H1 (cell line): ENCODE data around the gene CYP46A1. TPM values are rescaled to one million over a fixed set of nuclear protein-coding genes. Genes with fewer than 3 reads are reported as not detected.

ENCODE experiments used
- CHD1 ChIP-seq: IDR thresholded peaks from 2 replicates; pipeline ENCODE4 v1.6.1; 2012; ENCODE audit warnings: low read depth, low read length, improper control_type of control experiment
- KDM1A ChIP-seq: fragments of 200-600, 300-600 bp; sonication (generic); IDR thresholded peaks from 2 replicates; pipeline ENCODE4 v1.7.1; 2016; ENCODE audit warnings: mild to moderate bottlenecking, low read length, borderline replicate concordance
- RAD21 ChIP-seq, 2 experiments: IDR thresholded peaks in 1 of 2; conservative IDR thresholded peaks in 1 of 2; 2 replicates each; pipeline ENCODE4 v1.6.1; 2011; ENCODE audit warnings: low read depth in 2 of 2, low read length in 2 of 2, improper control_type of control experiment in 1 of 2, inconsistent platforms in 1 of 2, mild to moderate bottlenecking in 1 of 2, moderate library complexity in 1 of 2
- SAP30 ChIP-seq: fragments of 300-600 bp; sonication (generic); IDR thresholded peaks from 2 replicates; pipeline ENCODE4 v1.7.1; 2012; ENCODE audit warnings: low read length, moderate library complexity, mild to moderate bottlenecking, inconsistent platforms; ENCODE audit not compliant: insufficient read depth, insufficient replicate concordance
- ZNF274 ChIP-seq: IDR thresholded peaks from 2 replicates; pipeline ENCODE4 v1.7.0; 2012; ENCODE audit warnings: low read length, borderline replicate concordance; ENCODE audit errors: extremely low read depth
- polyA plus RNA-seq, 7 experiments: library from polyadenylated mRNA; depleted of rRNA in 3 of 7; stranded (reverse) in 5 of 7; unstranded in 2 of 7; fragments of >200 nt in 5 of 7; fragments of 200-250 nt in 2 of 7; gene quantifications; 1 replicate in 5 of 7; 2 replicates in 1 of 7; 4 replicates in 1 of 7; pipeline versions ENCODE4 v1.2.1 to v1.2.3, GENCODE V29; 2011 to 2013; ENCODE audit warnings: missing spikeins in 2 of 7, mixed read lengths in 2 of 7
- total RNA-seq: library from RNA; stranded (reverse); fragmentation: NEBNext Ultra II Directional; extraction: Animal tissue kit (Norgen Biotek cat#: 25700); gene quantifications from 2 replicates; pipeline ENCODE4 v1.2.1, GENCODE V29; 2021

The CYP46A1 gene
- total and polyA plus RNA-seq, 2 of the 8 experiments (the other 6 are each of a cell fraction or from before 2014, with no cell fraction given) = 0.41 to 1.3 TPM

DNA sequence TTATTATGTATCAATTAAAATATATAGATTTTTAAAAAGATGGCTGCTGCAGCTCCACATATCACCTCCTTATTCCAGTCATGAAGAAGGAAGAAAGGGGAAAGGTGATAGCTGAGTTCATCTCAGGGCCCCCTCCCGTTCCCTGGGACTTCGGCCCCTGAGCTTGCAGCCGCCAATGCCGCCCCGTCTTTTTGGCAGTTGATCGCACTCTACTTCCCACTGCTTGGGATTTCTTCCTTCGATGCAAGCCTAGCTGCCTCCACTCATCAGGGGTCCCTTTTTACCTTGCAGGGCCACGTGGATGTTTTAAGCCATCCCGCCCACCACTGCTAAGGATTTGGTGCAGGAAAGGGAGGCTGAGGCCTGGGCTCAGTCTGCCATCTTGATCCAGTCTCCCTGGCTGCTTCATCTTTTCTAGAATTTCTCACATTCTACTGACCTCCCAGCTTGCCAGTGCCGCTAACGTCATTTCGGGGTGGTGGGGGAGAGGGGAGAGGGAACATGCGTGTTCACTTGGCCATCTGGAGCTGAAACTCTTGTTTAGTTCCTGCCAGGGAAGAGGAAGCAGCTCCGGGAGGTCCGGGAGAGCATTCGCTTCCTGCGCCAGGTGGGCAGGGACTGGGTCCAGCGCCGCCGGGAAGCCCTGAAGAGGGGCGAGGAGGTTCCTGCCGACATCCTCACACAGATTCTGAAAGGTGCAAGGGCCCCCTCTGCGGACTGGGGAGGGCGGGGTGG lies 31.3 kb downstream of the CYP46A1 start (continued):
- TF ChIP-seq CHD1 = no peak
- no peak for TF ChIP-seq KDM1A
- no peak for TF ChIP-seq RAD21 (IDR thresholded peaks at IDR 0.05 in 1 of 2, conservative IDR thresholded peaks at IDR 0.05 in 1 of 2; ENCODE audit: low read depth in 2 of 2, low read length in 2 of 2)
- no peak for TF ChIP-seq SAP30
- no peak for TF ChIP-seq ZNF274
